Measurements from ENCODE around the gene HERPUD2. TPM values are rescaled to one million over a fixed set of nuclear protein-coding genes. Genes with fewer than 3 reads are reported as not detected.
"Not testable (repeated sequence)": the region's sequence is repeated elsewhere in the genome, so short reads cannot be mapped to it uniquely, and the experiment has no call there.

The HERPUD2 gene
- polyA plus RNA-seq, 10 donors, result 20.0 to 32.7 (median 25.6) TPM

DNA sequence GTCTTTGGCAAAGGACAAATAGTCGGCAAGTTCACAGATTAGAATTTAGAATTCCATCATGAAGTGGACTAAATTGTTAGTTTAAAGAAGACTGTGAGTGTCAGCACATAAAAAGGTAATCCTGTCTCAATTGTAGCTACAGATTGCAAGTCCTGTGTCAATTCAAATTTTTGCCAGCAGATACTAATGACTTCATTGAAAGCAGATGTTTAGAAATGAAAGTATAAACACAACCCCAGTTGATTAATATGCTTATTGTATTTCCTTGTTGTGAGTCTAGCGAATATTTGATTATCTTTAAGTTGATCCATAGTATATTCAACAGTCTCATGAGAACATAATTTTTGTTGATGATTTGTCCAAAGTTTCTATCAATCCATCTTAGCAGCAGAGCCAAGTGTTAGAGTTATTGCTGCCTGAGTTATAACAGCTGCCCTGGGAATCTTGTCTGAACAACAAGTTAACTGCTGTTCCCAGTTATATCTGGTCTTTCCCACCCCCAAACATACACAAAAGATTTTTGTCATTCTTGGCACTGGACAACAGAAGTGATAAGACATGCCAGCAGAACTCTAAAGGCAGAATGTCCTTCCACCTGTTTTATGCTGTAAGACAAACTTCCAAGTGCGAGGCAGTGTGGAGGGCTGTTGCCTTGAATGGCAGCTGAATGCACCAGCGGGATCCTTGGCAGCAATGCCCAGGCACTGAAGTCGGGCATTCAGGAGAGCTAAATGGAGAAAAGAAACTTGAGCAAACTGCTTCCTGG, 21.3 kb upstream of the HERPUD2 start:
- DNase-seq, result peak; percentile 60 to 85 (median 78)

DNA sequence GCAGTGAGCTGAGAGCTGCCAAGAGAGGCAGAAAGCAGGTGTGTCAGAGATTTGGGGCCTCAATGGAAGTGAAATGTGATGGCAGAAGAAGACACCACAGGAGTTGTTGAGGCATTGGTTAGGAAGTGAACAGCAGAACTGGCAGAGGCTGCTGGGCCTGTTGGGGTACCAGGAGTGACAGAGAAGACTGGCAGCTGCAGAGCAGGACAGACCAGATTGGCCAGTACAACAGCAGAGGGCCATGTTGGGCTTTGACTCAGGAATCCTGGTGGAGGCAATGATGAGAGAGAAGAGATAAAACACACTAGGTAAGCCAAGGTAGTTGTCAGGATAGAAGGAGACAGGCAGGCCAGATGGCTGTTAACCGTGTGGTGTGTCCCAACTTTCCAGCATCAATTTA, 19.9 kb upstream of the HERPUD2 start:
- no peak for DNase-seq

DNA sequence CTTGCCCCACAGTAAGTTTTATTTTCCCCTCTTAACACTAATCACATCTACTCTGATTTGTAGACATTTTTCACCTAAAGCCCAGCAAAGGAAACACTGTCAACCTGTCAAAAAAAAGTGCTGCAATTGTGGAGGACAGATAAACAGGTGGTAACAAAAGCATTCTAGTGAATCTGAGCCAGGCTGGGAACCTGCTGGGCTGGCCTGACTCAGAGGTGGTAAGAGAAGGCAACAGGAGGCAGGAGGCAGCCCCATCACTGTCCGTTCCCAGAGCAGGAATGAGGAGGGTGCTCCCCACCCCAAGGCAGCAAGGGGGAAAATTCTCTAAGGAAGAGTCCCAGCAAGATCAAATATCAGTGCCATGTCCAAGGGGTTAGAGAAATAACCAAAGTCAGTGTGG, 19.5 kb upstream of the HERPUD2 start:
- DNase-seq, result no peak

DNA sequence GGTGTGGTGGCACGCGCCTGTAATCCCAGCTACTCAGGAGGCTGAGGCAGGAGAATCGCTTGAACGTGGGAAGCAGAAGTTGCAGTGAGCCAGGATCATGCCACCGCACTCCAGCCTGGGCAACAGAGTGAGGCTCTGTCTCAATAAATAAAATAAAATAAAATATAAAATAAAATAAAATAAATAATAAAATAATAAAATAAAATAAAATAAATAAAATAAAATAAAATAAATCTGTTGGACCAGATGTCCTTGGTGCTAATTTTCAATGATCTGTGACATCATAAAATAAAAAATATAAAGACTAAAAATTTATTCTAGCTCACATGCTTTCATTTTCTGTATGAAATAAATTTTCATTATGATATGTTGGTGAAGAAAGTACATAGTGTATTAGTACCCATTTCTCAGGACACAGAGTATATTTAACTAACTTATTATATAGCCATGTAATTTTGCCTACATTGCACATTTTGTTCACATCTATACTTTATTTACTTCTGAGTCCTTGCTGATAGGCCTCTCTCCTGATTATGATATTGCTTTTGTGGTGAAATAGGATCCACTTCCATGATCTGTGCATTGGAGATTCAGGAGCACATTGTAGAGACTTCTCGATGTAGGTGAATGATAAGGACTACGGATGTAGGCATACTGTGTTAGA, 17.8 kb upstream of the HERPUD2 start:
- no peak for DNase-seq

GRCh38 chr7:35707422-35707821, 12.5 kb upstream of the HERPUD2 start:
- DNase-seq, result no peak

DNA sequence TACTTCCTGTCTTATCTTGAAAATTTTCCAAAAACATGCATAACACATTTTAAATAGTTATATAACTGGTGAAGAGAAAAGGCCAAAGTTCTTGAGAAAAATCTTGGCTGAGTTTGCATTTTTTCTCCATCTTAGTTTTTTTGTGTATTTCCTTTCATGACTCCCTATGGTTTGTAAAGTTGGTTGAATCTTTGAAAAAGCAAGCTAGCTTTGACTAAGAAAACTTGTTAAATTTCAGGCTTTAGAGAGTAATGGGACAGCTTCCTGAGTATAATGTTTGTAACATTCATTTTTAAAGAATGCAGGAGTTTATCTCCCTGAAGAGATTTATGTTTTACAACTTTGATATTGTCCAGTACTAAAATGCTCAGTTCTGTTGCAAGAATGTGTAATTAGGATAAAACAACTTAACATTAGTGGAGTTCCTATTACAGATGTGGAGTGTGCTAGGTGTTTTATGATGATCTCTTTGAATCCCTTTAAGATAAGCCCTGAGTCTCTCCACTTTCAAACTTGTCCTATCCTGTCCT, 11.1 kb upstream of the HERPUD2 start:
- no peak for DNase-seq

- DNase-seq, result no peak
These were observed 9.3 kb upstream of the HERPUD2 start for GRCh38 chr7:35704261-35704660.

DNA sequence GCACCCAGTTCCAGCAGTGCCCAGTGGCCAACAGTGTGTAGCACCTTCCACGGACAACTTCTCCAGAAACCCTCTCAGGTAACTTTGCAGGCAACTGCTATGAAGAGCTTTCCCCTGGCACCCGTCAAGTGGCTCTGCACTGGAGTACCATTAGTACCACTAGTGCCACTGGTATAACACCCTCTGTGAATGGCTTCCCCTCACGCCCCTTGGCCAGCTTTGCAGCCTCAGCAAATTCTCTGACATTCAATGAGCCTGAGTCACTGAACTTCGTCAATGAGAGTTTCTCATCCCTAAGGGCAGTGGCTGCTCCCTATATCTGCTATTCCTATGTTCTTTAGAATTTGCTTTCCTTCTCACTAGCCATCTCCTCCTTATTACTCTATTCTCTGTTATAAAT, 7.6 kb upstream of the HERPUD2 start:
- DNase-seq, result no peak

DNA sequence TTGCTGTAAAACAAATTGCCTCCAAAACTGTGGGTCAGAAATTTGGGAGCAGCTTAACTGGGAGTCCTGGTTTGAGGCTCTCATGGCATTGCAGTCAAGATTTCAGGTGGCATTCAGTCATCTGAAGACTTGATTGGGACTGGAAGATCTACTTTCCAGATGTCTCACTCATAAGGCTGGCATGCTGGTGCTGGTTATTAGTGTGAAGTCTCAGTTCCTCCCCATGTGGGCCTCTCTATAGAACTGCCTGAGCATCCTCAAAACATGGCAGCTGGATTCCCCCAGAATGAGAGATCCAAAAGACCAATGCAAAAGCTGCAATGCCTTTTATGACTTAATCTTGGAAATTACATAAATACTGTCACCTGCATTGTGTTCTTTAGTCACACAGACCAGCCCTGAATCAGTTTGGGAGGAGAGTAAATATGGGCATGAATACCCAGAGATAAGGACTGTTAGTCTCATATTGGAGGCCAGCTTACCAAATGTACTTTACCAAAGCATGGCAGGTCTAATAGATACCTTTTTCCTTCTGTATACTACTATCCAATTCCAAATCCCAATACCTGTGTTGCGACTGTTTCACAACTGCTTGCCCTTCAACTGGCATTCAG, 6.5 kb upstream of the HERPUD2 start:
- no peak for DNase-seq

DNA sequence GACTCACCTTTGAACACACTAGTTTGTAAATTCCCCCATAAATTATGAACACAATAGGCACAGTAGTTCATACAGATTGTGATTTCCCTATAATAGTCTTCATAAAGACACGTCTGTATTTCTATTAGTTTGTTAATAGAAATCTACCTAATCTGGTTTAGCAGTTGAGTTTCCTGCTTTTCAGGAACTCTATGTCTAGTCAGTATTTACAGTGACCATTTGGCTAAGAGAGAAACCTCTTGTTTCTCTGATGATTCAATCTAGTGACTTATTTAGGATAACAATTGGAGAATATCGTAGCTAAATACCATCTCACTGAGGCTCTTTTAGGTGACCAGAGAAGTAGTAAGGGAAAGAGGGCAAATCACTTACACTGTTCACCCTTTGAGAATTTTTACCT, 5.9 kb upstream of the HERPUD2 start:
- DNase-seq, result no peak

GRCh38 chr7:35700333-35700732, 5.4 kb upstream of the HERPUD2 start:
- no peak for DNase-seq

- no peak for DNase-seq
These were observed 4.9 kb upstream of the HERPUD2 start for GRCh38 chr7:35699796-35700305.

GRCh38 chr7:35698382-35698781, 3.4 kb upstream of the HERPUD2 start:
- not testable (repeated sequence) for DNase-seq

- no peak for DNase-seq
These were observed 2.7 kb upstream of the HERPUD2 start for GRCh38 chr7:35697414-35698175.

GRCh38 chr7:35695987-35696386, 1.1 kb upstream of the HERPUD2 start:
- DNase-seq, result no peak

- peak in 1 of 3 donors; percentile 16 for DNase-seq
These were observed 527 bp upstream of the HERPUD2 start for GRCh38 chr7:35695473-35695850.

- peak in 1 of 3 donors; percentile 8 for DNase-seq
These were observed 663 bp downstream of the HERPUD2 start for GRCh38 chr7:35694161-35694783.

DNA sequence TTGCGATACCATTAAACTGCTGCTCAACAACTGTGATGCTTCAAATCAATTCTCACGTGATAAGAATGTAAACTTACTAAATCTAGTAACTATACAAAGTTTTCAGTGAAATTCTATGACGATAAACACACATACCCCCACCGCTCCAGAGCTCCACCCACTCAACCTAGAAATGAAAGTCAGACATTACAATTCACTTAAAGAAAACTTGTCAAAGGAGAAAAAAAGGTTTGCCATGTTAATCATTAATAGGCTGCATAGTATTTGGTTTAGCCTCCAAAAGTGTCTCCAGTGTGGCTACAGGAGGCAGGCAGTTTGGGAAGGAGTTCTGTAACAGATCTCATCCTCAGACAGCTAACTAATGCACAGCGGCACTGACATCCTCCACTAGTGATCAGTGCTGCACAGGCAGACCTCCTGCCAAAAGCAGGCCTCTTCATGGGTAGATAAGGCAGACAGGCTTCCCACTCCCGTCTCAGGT, 3.1 kb downstream of the HERPUD2 start:
- DNase-seq, result no peak

DNA sequence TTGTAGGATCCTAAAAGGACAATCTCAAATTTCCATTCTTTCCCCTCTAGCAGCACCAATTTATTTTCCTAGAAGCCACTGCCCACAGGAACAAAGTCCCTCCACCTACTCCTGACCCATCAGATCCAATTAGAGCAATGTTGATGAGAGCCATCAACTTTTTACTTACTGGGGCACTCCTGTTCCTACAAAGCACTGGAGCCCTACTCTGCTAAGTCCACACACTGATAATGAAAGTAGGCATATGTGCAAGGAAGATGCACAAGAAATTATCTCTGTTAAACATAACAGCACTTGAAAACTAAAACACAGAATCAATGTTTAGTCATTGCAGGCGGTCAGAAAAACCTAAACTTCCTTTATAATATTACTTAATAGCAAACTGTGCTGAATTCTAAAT, 3.6 kb downstream of the HERPUD2 start:
- DNase-seq, result no peak

DNA sequence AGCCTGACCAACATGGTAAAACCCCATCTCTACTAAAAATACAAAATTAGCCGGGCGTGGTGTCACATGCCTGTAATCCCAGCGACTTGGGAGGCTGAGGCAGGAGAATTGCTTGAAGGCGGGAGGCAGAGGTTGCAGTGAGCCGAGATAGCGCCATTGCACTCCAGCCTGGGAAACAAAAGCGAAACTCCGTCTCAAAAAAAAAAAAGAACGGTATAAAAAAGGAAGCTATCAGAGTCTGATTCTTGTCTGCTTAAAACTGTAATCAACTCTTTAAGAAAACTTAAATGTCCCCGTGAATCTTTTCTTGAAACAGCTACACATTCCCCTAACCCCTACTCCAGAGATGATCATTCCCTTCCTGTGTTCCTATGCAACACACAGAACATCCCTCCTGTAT, 4.3 kb downstream of the HERPUD2 start:
- not testable (repeated sequence) for DNase-seq

GRCh38 chr7:35685781-35686180, 9.2 kb downstream of the HERPUD2 start:
- no peak for DNase-seq

Measured in muscle of back (tissue), 11 donors.